Measurements from ENCODE around the gene MKNK1. TPM values are rescaled to one million over a fixed set of nuclear protein-coding genes. Genes with fewer than 3 reads are reported as not detected.

MKNK1 gene
- total and polyA plus RNA-seq, 12 donors, result 22.4 to 50.6 (median 36.8) TPM

DNA sequence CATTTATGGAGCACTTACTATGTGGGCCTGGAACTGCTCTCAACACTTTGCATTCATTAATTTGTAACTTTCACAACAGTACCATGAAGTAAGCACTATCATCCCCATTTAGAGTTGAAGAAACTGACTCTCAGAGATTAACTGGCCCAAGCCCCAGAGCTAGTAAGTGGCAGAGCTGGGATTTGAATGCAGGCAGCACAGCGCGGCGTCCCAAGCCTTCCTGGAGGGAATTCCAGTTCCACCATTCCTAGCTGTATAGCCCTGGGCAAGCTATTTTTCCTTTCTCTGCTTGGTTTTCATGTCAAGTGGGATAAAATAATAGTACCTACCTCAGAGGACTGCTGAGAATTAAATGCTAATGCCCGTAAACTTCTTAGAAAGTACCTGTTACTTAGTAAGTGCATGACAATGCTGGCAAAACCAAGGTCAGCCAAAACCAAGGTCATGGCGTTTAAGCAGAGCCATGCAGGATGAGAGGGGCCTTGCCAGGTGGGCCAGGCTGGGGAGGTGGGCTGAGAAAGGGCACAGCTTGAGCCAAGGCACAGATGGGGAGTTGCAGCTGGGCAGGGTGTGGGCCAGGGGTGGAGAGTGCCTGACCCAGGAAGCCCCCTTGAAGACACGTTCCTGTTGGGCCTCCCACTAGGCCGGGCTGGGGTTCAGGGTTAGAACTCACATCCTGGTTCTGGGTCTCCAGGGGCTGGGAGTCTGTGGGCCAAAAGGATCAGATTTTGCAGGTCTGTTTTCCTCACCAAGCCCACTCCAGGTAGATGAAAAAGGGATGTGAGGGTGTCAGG is 48.0 kb downstream of the MKNK1 start:
- Histone ChIP-seq H3K4me1 (peaks cover 0 to 9% (median 0%) of the 10 kb centered on the region in 9 donors), H3K4me3 (no peak overlapping the region), H3K27me3 (peaks cover 0 to 10% (median 5%) of the 10 kb centered on the region in 7 donors), H3K36me3 (peaks cover 0 to 39% (median 17%) of the 10 kb centered on the region in 9 donors), H3K9me3 (no peaks in the 10 kb centered on the region), H3K27ac (no peak overlapping the region)
- TF ChIP-seq, protein P1, sequence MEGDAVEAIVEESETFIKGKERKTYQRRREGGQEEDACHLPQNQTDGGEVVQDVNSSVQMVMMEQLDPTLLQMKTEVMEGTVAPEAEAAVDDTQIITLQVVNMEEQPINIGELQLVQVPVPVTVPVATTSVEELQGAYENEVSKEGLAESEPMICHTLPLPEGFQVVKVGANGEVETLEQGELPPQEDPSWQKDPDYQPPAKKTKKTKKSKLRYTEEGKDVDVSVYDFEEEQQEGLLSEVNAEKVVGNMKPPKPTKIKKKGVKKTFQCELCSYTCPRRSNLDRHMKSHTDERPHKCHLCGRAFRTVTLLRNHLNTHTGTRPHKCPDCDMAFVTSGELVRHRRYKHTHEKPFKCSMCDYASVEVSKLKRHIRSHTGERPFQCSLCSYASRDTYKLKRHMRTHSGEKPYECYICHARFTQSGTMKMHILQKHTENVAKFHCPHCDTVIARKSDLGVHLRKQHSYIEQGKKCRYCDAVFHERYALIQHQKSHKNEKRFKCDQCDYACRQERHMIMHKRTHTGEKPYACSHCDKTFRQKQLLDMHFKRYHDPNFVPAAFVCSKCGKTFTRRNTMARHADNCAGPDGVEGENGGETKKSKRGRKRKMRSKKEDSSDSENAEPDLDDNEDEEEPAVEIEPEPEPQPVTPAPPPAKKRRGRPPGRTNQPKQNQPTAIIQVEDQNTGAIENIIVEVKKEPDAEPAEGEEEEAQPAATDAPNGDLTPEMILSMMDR (IDR thresholded peaks at IDR 0.05), result no peak
- ATAC-seq (no peak), DNase-seq (no peak)
- intact Hi-C loops (cut with DNase I), result no loop called here
- WGBS, 2 donors, result 77 to 82% methylated on average over 7 of the region's 7 CpGs

DNA sequence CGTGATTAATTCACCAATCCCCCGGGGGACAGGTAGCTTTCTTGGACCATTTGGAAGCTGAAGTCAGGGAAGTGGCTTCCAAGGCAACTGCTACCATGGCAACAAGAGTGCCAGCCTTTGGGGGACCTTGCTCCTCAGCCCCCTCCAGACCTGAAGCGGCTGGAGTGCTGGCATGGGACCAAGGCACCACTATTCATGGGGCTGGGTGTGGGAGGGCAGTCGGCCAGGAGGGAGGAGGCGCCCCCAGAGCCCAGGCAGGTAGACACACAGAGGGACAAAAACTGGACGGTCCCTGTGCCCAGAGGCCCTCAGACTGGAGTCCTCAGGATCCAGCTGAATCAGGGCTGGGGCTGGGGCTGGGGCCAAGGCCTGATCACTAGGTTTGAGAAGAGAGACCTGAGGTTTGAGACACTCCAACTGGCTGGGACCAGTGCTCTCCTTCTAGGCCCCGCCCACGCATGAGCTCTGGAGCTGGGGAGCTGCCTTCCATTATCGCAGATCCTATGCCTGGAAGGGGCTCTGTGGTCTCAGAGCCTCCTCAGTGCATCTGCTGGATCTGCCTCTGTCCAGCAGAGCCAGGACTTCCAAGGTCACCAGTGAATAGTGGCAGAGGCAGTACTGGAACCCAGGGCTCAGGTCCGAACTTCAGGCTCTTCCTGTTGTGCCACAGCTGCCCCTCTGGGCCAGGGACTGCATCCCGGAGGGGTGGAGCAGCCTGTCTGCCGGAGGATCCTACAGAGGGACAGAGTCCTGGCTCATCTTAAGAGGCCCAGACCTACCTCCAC is 49.3 kb downstream of the MKNK1 start:
- peaks cover 0 to 9% (median 0%) of the 10 kb centered on the region in 9 donors for H3K4me1 ChIP-seq
- no peak for ATAC-seq
- H3K27ac ChIP-seq, result no peak overlapping the region
- peaks cover 0 to 27% (median 7%) of the 10 kb centered on the region in 9 donors for H3K36me3 ChIP-seq
- no peaks in the 10 kb centered on the region for H3K9me3 ChIP-seq
- peaks cover 0 to 19% (median 16%) of the 10 kb centered on the region in 7 donors for H3K27me3 ChIP-seq
- no peak overlapping the region for H3K4me3 ChIP-seq
- intact Hi-C loops (cut with DNase I), result no loop called here
- DNase-seq, result no peak
- WGBS, 2 donors, result 85 to 86% methylated on average over 12 of the region's 12 CpGs
- TF ChIP-seq, protein P1 (IDR thresholded peaks at IDR 0.05), result no peak

DNA sequence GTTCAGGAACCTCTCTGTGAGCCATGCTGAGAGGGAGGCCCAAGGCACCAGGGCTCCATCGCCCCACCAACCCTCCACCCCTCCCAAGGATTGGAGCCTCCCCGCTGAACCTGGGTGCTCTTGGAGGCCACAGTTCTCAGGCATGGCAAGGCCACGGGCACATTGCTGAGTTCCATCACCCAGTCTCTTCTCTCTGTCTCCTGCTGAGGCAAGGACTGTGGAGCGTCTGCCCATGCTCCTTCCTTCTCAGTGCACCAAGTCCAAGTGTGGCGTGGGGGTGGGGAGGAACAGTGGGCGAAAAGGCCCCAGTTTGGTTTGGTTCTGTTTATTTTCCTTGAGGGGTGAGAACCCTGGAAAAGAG is 49.9 kb downstream of the MKNK1 start:
- H3K36me3 ChIP-seq, result peaks cover 0 to 21% (median 2%) of the 10 kb centered on the region in 9 donors
- intact Hi-C loops (cut with DNase I), result no loop called here
- ATAC-seq (no peak), DNase-seq (no peak)
- H3K27me3 ChIP-seq, result peaks cover 0 to 24% (median 18%) of the 10 kb centered on the region in 7 donors
- no peaks in the 10 kb centered on the region for H3K9me3 ChIP-seq
- TF ChIP-seq, protein P1 (IDR thresholded peaks at IDR 0.05), result no peak
- H3K27ac ChIP-seq, result no peak overlapping the region
- 90 to 93% methylated on average over 6 of the region's 6 CpGs for WGBS, 2 donors
- H3K4me3 ChIP-seq, result no peak overlapping the region
- peaks cover 0 to 9% (median 0%) of the 10 kb centered on the region in 9 donors for H3K4me1 ChIP-seq

DNA sequence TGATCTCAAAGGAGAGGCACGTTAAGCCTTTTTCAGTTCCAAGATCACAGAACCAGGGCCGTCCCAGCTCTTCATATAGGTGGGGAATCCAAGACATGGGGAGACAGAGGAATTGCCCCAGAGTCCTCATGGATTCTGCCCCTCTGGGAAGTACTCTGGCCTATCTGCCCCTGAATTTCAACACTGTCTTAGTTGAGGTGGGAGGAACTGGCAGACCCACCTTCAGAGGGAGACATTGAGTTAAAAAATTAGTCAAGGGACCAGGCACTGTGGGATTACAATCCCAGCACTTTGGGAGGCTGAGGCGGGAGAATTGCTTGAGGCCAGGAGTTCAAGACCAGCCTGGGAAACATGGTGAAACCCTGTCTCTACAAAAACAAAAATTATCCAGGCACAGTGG is 50.6 kb downstream of the MKNK1 start:
- TF ChIP-seq, protein P1 (IDR thresholded peaks at IDR 0.05), result no peak
- Histone ChIP-seq H3K36me3 (peaks cover 0 to 14% (median 0%) of the 10 kb centered on the region in 9 donors), H3K9me3 (no peaks in the 10 kb centered on the region), H3K27ac (no peak overlapping the region), H3K27me3 (peaks cover 0 to 29% (median 18%) of the 10 kb centered on the region in 7 donors), H3K4me1 (peaks cover 0 to 9% (median 0%) of the 10 kb centered on the region in 9 donors), H3K4me3 (no peak overlapping the region)
- DNase-seq (no peak), ATAC-seq (no peak)
- intact Hi-C loops (cut with DNase I), result no loop called here
- WGBS, 2 donors, result 90% methylated on average over 3 of the region's 3 CpGs
